Coronary artery (tissue), 2 donors: ENCODE results near the gene LMTK2.

ENCODE experiments used
- DNase-seq: peaks from one replicate; pipeline ENCODE4 v3.0.0-alpha.2; 2017; ENCODE audit warnings: low spot score
- H3K27ac ChIP-seq, 2 donors: fragments of 200-600 bp; sonication (generic); one replicate each; pipeline ENCODE4 v1.5.1; 2016 to 2019
- H3K4me3 ChIP-seq: fragments of 200-600 bp; sonication (generic); 2 replicates; pipeline ENCODE4 v1.5.1; 2016; ENCODE audit warnings: mild to moderate bottlenecking, moderate library complexity
- TF ChIP-seq, protein P1 (sequence below): fragments of 200-600 bp; sonication (generic); IDR thresholded peaks from one replicate; pipeline ENCODE4 v1.5.1; 2019; ENCODE audit warnings: antibody characterized with exemption

The LMTK2 gene

DNA sequence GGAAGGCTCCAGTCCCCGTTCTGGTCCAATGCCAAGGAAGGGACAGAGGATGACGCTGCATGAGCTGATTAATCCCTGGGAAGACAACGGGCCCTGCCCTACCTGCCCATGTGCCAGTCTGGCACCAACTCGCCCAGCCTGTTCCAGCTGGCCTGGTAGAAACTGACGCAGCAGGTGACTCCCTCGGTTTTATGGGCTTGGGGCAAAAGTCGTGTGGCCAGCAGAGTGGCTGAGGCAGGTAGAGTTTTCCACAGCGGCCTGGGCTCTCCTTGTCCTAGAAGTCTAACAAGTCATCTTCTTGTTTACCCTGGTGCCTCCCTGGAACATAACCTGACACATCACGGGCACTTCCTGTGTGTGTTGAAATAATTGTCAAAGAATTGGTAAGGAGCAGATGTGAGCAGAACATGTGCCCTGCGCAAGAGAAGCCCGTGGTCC is 20.4 kb upstream of the LMTK2 start:
- TF ChIP-seq, protein P1, sequence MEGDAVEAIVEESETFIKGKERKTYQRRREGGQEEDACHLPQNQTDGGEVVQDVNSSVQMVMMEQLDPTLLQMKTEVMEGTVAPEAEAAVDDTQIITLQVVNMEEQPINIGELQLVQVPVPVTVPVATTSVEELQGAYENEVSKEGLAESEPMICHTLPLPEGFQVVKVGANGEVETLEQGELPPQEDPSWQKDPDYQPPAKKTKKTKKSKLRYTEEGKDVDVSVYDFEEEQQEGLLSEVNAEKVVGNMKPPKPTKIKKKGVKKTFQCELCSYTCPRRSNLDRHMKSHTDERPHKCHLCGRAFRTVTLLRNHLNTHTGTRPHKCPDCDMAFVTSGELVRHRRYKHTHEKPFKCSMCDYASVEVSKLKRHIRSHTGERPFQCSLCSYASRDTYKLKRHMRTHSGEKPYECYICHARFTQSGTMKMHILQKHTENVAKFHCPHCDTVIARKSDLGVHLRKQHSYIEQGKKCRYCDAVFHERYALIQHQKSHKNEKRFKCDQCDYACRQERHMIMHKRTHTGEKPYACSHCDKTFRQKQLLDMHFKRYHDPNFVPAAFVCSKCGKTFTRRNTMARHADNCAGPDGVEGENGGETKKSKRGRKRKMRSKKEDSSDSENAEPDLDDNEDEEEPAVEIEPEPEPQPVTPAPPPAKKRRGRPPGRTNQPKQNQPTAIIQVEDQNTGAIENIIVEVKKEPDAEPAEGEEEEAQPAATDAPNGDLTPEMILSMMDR: no peak
- no peak overlapping the region for H3K4me3 ChIP-seq
- DNase-seq: no peak
- no peak overlapping the region for H3K27ac ChIP-seq

DNA sequence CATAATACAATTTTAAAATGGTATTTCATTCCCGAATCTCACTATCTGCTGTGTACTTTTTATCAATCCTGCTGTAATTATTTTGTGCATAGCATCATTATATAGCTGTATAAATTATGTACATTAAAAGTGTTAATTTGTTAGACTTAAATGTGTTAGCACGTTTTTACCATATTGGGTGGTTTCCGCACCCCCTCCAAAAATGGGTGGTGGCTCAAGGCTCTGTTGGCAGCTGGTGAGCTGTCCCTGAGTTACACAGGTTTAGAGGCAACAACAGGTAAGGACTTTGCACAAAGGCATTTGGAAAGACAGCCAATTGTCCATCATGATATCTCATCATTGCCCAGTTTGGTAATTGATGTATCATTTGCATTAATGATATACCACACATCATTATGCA is 18.6 kb upstream of the LMTK2 start:
- no peak overlapping the region for H3K4me3 ChIP-seq
- no peak for DNase-seq
- TF ChIP-seq, protein P1: no peak
- no peak overlapping the region for H3K27ac ChIP-seq

DNA sequence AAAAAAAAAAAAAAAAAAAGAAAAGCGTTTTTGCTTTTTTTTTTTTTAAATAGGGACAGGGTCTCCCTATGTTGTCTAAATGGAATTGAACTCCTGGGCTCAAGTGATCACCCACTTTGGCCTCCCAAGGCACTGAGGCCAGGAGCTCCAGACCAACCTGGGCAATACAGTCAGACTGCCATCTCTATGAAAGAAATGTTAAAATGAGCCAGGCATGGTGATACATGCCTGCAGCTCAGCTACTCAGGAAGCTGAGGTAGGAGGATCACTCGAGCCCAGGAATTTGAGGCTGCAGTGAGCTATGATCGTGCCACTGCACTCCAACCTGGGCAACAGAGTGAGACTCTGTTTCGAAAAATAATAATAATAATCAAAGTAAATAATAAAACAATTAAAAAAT is 16.5 kb upstream of the LMTK2 start:
- TF ChIP-seq, protein P1: no peak
- DNase-seq: no peak
- Histone ChIP-seq H3K27ac (no peak overlapping the region), H3K4me3 (no peak overlapping the region)

DNA sequence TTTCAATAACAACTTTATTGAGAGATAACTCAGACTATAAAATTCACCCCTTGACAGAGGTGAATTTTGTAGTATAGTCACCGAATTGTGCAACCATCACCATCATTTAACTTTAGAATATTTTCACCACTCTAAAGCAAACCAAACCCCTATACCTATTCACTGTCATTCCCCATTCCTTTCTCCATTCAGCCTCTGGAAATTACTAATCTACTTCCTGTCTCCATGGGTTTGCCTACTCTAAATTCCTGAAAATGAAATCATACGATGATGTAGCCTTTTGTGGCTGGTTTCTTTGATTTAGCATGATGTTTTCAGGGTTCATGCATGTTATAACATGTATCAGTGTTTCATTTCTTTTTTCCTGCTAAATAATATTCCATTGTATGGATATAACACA is 15.6 kb upstream of the LMTK2 start:
- no peak overlapping the region for H3K27ac ChIP-seq
- DNase-seq: no peak
- H3K4me3 ChIP-seq: no peak overlapping the region
- TF ChIP-seq, protein P1: no peak

DNA sequence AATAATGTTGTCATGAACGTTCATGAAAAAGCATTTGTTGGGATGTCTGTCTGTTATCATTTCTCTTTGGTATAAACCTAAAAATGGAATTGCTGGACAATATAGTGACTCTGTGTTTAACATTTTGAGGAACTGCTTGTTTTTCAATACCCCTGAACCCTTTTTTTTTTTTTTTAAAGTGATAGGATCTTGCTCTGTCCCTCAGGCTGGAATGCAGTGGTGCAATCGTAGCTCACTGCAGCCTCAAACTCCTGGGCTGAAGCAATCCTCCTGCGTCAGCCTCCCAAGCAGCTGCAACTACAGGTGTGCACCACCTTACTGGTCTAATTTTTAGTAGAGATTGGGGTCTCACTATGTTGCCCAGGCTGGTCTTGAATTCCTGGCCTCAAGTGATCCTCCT is 15.1 kb upstream of the LMTK2 start:
- DNase-seq: no peak
- H3K27ac ChIP-seq: no peak overlapping the region
- H3K4me3 ChIP-seq: no peak overlapping the region
- TF ChIP-seq, protein P1: no peak

DNA sequence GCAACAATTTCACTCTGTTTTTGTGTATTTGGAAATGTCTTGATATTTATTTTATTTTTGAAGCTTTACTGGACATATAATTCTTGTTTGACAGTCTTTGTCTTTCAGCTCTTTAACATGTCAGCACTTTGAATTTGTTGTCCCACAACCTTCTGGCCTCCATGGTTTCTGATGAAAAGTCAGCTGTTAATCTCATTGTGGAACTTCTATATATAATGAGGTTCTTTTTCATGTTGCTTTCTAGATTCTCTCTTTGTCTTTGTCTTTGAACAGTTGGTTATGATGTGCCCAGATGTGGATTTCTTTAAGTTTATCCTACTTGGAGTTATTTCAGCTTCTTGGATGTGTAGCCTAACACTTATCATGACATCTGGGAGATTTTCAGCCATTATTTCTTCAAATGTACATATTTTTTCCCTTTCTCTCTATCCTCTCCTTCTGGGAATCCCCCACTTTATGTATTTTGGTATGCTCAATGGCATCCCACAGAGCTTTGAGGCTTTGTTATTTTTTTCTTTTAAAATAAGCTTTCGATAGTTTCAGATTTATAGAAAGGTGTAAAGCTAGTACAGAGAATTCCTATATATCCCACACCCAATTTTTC is 9.5 kb upstream of the LMTK2 start:
- DNase-seq: no peak
- Histone ChIP-seq H3K4me3 (no peak overlapping the region), H3K27ac (no peak overlapping the region)
- TF ChIP-seq, protein P1: no peak

DNA sequence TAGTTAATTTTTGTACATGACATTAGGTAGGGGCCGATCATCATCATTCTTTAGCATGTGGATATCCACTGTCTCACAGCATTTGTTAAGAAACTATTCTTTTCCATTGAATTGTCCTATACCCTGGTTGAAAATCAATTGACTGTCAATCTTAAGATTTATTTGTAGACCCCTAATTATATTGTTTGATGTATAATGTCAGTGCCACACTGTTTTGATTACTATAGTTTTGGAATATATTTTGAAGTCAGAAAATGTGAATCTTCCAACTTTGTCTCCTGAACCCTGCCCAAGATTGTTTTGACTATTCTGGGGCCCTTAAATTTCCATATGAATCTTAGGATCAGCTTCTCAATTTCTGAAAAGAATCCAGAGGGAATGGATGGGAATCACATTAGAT is 6.6 kb upstream of the LMTK2 start:
- H3K4me3 ChIP-seq: no peak overlapping the region
- TF ChIP-seq, protein P1: no peak
- H3K27ac ChIP-seq: no peak overlapping the region
- no peak for DNase-seq
